Left lung (tissue), 10 donors: ENCODE measurements around the gene FNBP1L. TPM values are rescaled to one million over a fixed set of nuclear protein-coding genes. Genes with fewer than 3 reads are reported as not detected.

ENCODE experiments used
- ATAC-seq: fragments of 200-7000 bp; cut with Tn5 transposase; one replicate; pipeline ENCODE4 v1.9.1; 2020; ENCODE audit warnings: moderate library complexity
- DNase-seq, 4 donors: peaks; one replicate each; pipeline ENCODE4 v3.0.0-alpha.2; 2013 to 2020
- H3K27ac ChIP-seq, 2 donors: fragments of 200-600 bp; sonication (generic) in 1 of 2; one replicate each; pipeline versions ENCODE4 v1.5.0 to v1.8.0; 2020 to 2021
- H3K27me3 ChIP-seq, 2 donors: fragments of 200-600 bp; sonication (generic) in 1 of 2; one replicate each; pipeline versions ENCODE4 v1.5.0 to v1.8.0; 2020 to 2021
- H3K36me3 ChIP-seq, 2 donors: fragments of 200-600 bp; sonication (generic) in 1 of 2; one replicate each; pipeline versions ENCODE4 v1.5.0 to v1.8.0; 2020 to 2021
- H3K4me1 ChIP-seq, 2 donors: fragments of 200-600 bp; one replicate each; pipeline ENCODE4 v1.8.0; 2021
- H3K4me3 ChIP-seq, 2 donors: fragments of 200-600 bp; sonication (generic) in 1 of 2; one replicate each; pipeline versions ENCODE4 v1.5.0 to v1.8.0; 2020 to 2021; ENCODE audit warnings: mild to moderate bottlenecking in 1 of 2
- H3K9me3 ChIP-seq, 2 donors: fragments of 200-600 bp; sonication (generic) in 1 of 2; one replicate each; pipeline versions ENCODE4 v1.5.0 to v1.8.0; 2020 to 2021
- CTCF ChIP-seq, 2 donors: fragments of 200-600 bp; sonication (generic) in 1 of 2; IDR thresholded peaks; one replicate each; pipeline versions ENCODE4 v1.5.0 to v1.8.0; 2021; ENCODE audit warnings: antibody characterized with exemption in 2 of 2
- intact Hi-C, 2 donors: fragments of 100-400 bp; cut with DNase I; formaldehyde crosslinking; loops; one replicate each; pipeline versions ENCODE4 v1.11.2 to v1.14.2; 2022
- polyA plus RNA-seq, 6 donors: library from polyadenylated mRNA; unstranded; fragments of 120-200 nt; gene quantifications; one replicate each; pipeline ENCODE4 v1.2.1, GENCODE V29; 2013; ENCODE audit not compliant: insufficient read length in 6 of 6
- total RNA-seq, 2 donors: library from RNA; stranded (reverse); fragmentation: NEBNext Ultra II Directional; extraction: Animal tissue kit (Norgen Biotek cat#: 25700); gene quantifications; one replicate each; pipeline ENCODE4 v1.2.1, GENCODE V29; 2021
- donor health status: DM: no; HTN: yes; CAD: no.
- donor health status: DM: no; HTN: no; CAD: no.

FNBP1L gene
- total and polyA plus RNA-seq, 8 donors, result 26.9 to 126 (median 112) TPM

DNA sequence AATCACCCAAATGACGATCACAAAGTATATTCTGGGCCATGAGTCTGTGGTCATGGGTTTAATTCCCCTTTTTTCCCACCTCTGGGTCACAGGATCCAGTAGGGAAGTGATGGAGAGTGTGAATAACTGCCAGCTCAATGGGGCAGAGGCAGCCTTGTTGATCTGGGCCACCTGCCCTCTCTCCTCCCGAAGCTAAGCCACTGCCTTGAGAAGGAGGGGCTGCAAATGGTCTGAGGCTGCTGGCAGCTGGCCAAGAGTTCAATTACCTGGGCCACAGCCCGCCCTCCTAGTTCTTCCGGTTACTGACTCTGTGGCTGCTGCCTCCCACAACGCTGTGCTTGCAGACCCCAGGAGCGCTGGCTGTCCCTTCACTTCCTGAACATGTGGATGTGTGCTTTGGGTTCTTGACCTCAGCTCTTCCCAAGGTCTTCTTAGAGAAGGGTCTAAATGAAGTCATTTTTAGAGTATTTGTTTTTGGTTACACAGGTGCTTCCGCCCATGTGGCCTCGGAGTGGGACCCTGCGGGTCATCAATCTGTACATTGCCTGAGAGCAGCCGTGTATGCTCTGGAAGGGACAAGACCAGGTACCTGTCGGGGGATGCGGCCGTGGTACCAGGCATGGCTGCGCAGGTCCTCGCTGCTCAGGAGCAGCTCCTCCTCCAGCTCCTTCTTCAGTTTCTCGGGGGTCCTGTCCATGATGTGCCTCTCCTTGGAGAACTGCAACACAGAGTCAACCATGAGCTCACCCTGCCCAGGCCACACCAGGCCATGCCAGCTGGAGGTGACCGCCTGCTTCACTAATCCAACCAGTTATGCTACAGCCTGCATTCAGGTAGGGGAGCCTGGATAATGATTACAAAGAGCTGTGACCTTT is 144.0 kb downstream of the FNBP1L start:
- intact Hi-C loops, result no loop called here
- peaks cover 0 to 9% of the 10 kb centered on the region in 2 donors for H3K4me1 ChIP-seq
- ATAC-seq, result peak; percentile 59
- peak in 2 of 4 donors; percentile 31 to 72 for DNase-seq
- no peak overlapping the region for H3K4me3 ChIP-seq
- no peaks in the 10 kb centered on the region for H3K9me3 ChIP-seq
- no peaks in the 10 kb centered on the region for H3K27me3 ChIP-seq
- no peak overlapping the region for H3K27ac ChIP-seq
- TF ChIP-seq CTCF (IDR thresholded peaks at IDR 0.05), result no peak
- H3K36me3 ChIP-seq, result peaks cover 0 to 29% of the 10 kb centered on the region in 2 donors

GRCh38 chr1:93592551-93592949 is 144.6 kb downstream of the FNBP1L start:
- DNase-seq (no peak), ATAC-seq (peak; percentile 27)
- H3K27me3 ChIP-seq, result no peaks in the 10 kb centered on the region
- intact Hi-C loops, result no loop called here
- no peak overlapping the region for H3K4me3 ChIP-seq
- peaks cover 0 to 24% of the 10 kb centered on the region in 2 donors for H3K36me3 ChIP-seq
- TF ChIP-seq CTCF (IDR thresholded peaks at IDR 0.05), result no peak
- no peak overlapping the region for H3K27ac ChIP-seq
- peaks cover 0 to 9% of the 10 kb centered on the region in 2 donors for H3K4me1 ChIP-seq
- no peaks in the 10 kb centered on the region for H3K9me3 ChIP-seq

DNA sequence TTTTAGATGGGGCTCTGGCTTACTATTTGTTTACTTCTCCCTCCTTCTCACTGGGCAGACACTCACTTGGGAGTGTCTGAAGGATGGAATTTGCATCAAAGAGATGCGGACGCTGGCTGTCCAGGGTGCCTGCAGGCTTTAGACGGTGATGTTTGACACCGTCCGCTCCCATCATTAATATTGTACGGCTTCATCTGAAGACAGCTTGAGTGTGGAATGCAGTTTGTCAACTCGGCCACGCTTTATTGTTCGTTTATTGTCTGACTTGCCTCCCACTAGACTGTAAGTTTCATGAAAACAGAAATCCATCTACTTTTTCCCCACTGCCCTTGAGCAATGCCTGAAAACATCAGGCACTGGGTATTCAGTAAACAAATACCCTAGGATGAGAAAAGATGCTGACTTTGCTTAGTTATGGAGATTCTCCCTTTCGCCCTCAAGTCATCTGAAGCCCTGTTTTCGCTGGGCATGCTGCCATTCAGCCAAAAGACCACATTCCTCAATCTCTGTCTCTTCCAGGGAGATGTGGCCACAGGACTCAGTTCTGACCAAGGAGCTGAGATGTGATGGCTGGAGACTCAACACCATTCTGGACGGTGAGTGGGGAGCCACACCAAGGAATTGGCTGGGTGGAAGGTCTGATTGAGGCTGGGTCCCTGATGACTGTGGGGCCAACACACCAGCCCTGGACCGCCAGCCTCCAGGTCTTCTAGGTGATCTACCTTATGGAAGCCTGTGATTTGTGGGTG is 146.1 kb downstream of the FNBP1L start:
- intact Hi-C loops, result no loop called here
- Histone ChIP-seq H3K27ac (no peak overlapping the region), H3K4me1 (peaks cover 0 to 9% of the 10 kb centered on the region in 2 donors), H3K4me3 (no peak overlapping the region), H3K36me3 (peaks cover 0 to 14% of the 10 kb centered on the region in 2 donors), H3K27me3 (no peaks in the 10 kb centered on the region), H3K9me3 (no peaks in the 10 kb centered on the region)
- no peak for DNase-seq
- no peak for ATAC-seq
- TF ChIP-seq CTCF (IDR thresholded peaks at IDR 0.05), result no peak

GRCh38 chr1:93594603-93594880 is 146.6 kb downstream of the FNBP1L start:
- intact Hi-C loops, result no loop called here
- H3K27ac ChIP-seq, result no peak overlapping the region
- TF ChIP-seq CTCF (IDR thresholded peaks at IDR 0.05), result no peak
- H3K4me3 ChIP-seq, result no peak overlapping the region
- H3K27me3 ChIP-seq, result no peaks in the 10 kb centered on the region
- DNase-seq (no peak), ATAC-seq (no peak)
- H3K4me1 ChIP-seq, result peaks cover 0 to 9% of the 10 kb centered on the region in 2 donors
- H3K36me3 ChIP-seq, result peaks cover 0 to 10% of the 10 kb centered on the region in 2 donors
- H3K9me3 ChIP-seq, result no peaks in the 10 kb centered on the region

DNA sequence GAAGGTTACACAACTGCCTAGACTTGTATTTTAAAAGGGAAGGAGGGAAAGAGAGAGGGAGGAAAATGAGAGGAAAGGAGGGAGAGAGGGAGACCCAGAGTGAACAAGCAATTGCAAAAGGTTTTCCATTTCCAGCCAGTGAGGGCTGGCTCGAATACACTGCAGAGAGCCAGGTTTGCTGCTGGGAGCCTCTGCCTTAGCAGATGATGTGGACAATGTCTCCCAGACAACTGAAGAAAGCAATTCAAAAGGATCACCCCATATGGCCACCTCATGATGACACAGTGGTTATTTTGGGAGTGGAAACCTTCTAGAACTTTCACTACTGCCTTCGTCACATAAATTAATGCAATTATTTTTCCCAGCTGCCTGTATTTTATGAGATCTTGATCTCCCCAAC is 147.3 kb downstream of the FNBP1L start:
- H3K9me3 ChIP-seq, result no peaks in the 10 kb centered on the region
- intact Hi-C loops, result no loop called here

More for the DNA sequence above, 147.3 kb downstream of the FNBP1L start:
- Histone ChIP-seq H3K36me3 (peaks cover 0 to 5% of the 10 kb centered on the region in 2 donors), H3K27ac (no peak overlapping the region), H3K27me3 (no peaks in the 10 kb centered on the region), H3K4me1 (peaks cover 0 to 9% of the 10 kb centered on the region in 2 donors), H3K4me3 (no peak overlapping the region)
- no peak for TF ChIP-seq CTCF (IDR thresholded peaks at IDR 0.05)
- no peak for DNase-seq
- no peak for ATAC-seq
